ENCODE results near the gene LYL1.

GRCh38 chr19:13070425-13071140 is 32.1 kb downstream of the LYL1 start:
- TF ChIP-seq ZNF274 (IDR thresholded peaks at IDR 0.05; ENCODE audit: low read depth, low read length) (no peak), YY1 (IDR thresholded peaks at IDR 0.05; ENCODE audit: insufficient read depth, insufficient read length) (peak; percentile 56), SUZ12 (IDR thresholded peaks at IDR 0.05; ENCODE audit: extremely low read depth, insufficient read depth, insufficient read length) (no peak)

Data from NT2/D1 (cell line).